ENCODE data around the gene CDC42BPA.

The CDC42BPA gene

GRCh38 chr1:226978432-226979114 is 339.7 kb downstream of the CDC42BPA start:
- FAIRE-seq, result no peak
- DNase-seq (ENCODE audit: insufficient read length), result no peak

DNA sequence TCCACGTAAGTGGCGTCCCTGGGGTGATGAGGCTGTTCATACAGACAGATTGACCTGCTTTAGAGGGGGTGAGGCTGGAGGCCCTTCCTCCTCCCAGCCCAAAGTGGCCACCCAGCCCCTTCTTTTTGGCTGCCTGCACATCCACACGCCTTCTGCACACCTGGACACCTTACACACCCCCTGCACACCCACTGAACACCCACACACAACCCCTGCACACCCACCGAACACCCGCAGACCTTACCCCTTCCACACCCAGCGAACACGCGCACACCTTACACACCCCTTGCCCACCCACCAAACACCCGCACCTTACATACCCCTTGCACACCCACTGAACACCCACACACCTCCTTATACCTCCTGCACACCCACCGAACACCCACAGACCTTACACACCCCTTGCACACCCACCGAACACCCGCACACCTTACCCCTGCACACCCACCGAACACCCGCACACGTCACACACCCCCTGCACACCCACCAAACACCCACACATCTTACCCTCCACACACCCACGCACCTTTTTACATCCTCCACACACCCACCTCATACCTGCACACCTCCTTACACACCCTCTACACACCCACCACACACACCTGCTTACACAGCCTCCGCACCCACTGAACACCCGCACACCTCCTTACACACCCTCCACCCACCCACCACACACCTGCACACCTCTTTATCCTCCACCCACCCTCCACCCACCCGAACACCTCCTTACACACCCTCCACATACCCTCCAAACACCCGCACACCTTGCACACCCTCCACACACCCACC is 340.5 kb downstream of the CDC42BPA start:
- DNase-seq (ENCODE audit: insufficient read length) (no peak), FAIRE-seq (no peak)
- TF ChIP-seq POLR2AphosphoS5 (IDR thresholded peaks at IDR 0.05; ENCODE audit: low read depth, low read length) (no peak), TAF1 (IDR thresholded peaks at IDR 0.05; ENCODE audit: borderline replicate concordance, low read depth, low read length) (no peak), POLR2A (IDR thresholded peaks at IDR 0.05; ENCODE audit: low read depth, low read length) (no peak)

More at GRCh38 chr1:226978432-226979114, 339.7 kb downstream of the CDC42BPA start:
- TF ChIP-seq POLR2A (IDR thresholded peaks at IDR 0.05; ENCODE audit: low read depth, low read length) (no peak), POLR2AphosphoS5 (IDR thresholded peaks at IDR 0.05; ENCODE audit: low read depth, low read length) (no peak), TAF1 (IDR thresholded peaks at IDR 0.05; ENCODE audit: borderline replicate concordance, low read depth, low read length) (no peak)

GRCh38 chr1:226976978-226977642 is 341.2 kb downstream of the CDC42BPA start:
- FAIRE-seq, result no peak
- no peak for DNase-seq (ENCODE audit: insufficient read length)
- TF ChIP-seq POLR2AphosphoS5 (IDR thresholded peaks at IDR 0.05; ENCODE audit: low read depth, low read length), result no peak
- no peak for TF ChIP-seq TAF1 (IDR thresholded peaks at IDR 0.05; ENCODE audit: borderline replicate concordance, low read depth, low read length)
- TF ChIP-seq POLR2A (IDR thresholded peaks at IDR 0.05; ENCODE audit: low read depth, low read length), result no peak

DNA sequence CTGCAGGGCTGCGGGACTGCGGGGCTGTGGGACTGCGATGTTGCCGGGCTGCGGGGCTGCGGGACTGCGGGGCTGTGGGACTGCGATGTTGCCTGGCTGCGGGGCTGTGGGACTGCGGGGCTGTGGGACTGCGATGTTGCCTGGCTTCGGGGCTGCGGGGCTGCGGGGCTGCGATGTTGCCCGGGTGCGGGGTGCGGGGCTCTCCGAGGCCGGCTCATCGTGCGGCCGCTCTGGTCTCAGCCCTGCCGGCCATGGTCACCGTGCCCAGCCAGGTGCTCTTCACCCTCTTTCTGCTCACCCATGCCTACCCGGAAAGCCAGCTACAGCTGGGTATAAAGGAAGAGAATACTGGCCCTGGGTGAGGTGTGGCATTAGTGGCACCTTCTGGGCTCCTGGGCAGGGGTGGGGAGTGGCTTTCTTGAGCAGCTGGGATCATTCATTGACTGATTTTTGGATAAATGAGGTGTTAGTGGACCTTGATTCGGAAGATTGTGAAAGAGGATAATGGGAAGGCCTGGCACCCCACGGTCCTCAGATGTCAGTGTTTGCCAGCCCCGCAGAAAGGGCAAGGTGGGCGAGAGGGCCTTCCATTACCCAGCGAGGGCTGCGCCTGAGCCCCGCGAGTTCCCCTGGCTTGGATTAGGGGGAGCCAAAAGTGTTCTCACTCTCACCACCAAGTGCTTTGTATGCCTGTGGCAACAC is 341.9 kb downstream of the CDC42BPA start:
- no peak for DNase-seq (ENCODE audit: insufficient read length)
- no peak for TF ChIP-seq POLR2A (IDR thresholded peaks at IDR 0.05; ENCODE audit: low read depth, low read length)
- TF ChIP-seq POLR2AphosphoS5 (IDR thresholded peaks at IDR 0.05; ENCODE audit: low read depth, low read length), result no peak
- no peak for TF ChIP-seq TAF1 (IDR thresholded peaks at IDR 0.05; ENCODE audit: borderline replicate concordance, low read depth, low read length)
- FAIRE-seq, result no peak

DNA sequence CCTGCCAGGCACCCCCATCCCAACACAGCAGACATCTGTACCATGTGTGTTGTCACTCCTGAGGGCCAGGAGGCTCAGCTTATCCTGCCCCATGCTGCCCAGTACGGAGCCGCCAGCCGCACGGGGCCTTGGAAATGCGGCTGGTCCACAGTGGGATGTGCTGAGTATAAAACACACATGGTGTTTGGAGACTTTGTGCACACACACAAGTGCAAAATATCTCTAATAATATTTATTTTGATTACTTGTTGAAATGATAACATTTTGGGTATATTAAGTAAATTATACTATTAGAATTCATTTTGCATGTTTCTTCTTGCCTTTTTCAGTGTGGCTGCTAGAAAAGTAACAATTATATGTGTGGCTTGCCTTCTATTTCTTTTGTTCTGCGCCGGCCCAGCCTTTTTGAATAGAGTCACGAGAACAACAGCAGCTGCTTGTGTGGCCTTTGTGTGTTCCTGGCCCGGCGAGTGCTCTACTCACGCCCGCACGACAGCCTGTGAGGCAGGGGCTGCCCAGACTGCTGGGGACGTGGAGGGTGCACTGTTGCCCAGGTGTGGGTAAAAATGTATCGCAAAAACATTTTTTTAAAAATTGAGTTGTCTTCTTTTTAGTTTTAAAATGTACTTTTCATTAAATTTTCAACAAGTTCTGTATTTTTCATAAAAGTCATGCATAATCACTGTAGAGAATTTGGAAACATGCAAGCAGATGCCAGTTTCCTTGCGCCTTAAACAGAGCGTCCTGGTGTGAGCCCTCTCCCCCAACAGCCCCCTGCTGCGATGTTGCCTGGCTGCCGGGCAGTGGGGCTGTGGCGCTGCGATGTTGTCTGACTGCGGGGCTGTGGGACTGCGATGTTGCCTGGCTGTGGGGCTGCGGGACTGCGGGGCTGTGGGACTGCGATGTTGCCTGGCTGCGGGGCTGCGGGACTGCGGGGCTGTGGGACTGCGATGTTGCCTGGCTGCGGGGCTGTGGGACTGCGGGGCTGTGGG is 342.7 kb downstream of the CDC42BPA start:
- DNase-seq (ENCODE audit: insufficient read length) (no peak), FAIRE-seq (no peak)
- no peak for TF ChIP-seq POLR2A (IDR thresholded peaks at IDR 0.05; ENCODE audit: low read depth, low read length)
- TF ChIP-seq TAF1 (IDR thresholded peaks at IDR 0.05; ENCODE audit: borderline replicate concordance, low read depth, low read length), result no peak
- no peak for TF ChIP-seq POLR2AphosphoS5 (IDR thresholded peaks at IDR 0.05; ENCODE audit: low read depth, low read length)

DNA sequence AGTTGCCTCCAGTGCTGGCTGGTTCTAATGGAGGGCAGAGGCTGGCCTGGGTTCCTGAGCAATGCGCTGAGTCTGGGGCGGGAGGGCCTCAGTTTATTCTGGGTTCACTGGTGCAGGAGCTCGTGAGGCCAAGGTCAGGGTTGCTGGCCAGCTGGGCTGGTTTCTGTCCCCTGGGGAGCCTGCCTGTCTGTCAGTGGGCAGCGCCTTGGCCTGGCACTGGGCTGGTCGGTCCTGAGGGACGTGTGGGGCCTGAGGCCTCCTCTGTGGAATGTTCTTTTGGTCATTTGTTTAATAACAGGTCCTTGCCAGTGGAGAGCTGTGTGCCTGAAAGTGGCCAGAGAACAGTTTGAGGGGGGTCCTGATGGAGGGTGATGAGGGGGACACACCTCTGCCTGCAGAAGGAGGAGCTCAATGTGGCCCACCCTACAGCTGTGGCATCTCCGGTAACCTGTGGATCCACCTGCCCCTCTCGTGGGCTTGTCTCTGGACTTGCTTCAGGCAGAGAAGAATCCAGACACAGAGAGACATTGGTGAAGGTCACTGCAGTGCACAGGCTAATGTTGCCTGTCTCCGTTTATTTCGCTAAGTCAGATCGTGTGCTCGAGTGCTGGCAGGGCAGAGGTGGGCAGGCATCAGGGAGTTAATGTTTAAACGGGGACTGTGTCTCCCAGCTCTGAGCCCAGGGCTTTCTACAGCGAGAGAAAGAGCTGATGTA is 343.6 kb downstream of the CDC42BPA start:
- FAIRE-seq (no peak), DNase-seq (ENCODE audit: insufficient read length) (no peak)
- TF ChIP-seq POLR2AphosphoS5 (IDR thresholded peaks at IDR 0.05; ENCODE audit: low read depth, low read length) (no peak), TAF1 (IDR thresholded peaks at IDR 0.05; ENCODE audit: borderline replicate concordance, low read depth, low read length) (no peak), POLR2A (IDR thresholded peaks at IDR 0.05; ENCODE audit: low read depth, low read length) (no peak)

GRCh38 chr1:226973898-226974543 is 344.3 kb downstream of the CDC42BPA start:
- FAIRE-seq (no peak), DNase-seq (ENCODE audit: insufficient read length) (no peak)
- TF ChIP-seq POLR2AphosphoS5 (IDR thresholded peaks at IDR 0.05; ENCODE audit: low read depth, low read length) (no peak), TAF1 (IDR thresholded peaks at IDR 0.05; ENCODE audit: borderline replicate concordance, low read depth, low read length) (no peak), POLR2A (IDR thresholded peaks at IDR 0.05; ENCODE audit: low read depth, low read length) (no peak)

DNA sequence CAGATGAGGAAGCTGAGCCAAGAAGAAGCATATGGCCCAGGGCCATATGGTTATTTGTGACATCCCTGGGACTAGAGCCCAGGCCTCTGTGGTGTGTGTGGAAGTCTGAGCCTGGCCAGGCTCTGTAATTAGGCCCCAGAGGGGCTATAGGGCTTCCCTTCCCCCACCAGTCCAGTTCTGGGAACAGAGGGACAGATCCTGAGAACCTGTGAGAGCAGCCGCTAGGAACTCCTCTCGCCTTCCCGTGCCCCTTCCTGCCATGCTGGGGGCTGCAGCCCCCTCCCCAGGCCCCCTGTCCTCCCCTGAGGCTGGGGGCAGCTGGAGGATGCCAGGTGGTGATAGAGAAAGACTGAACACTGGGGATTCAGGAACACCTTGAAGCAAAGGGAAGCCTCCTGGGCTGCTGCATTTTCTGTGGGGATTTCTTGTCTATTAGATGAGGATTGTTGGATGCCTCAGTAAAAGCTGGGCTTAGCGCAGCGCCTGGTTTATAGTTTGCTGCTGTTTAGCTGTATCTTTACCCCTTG is 344.9 kb downstream of the CDC42BPA start:
- TF ChIP-seq POLR2AphosphoS5 (IDR thresholded peaks at IDR 0.05; ENCODE audit: low read depth, low read length), result no peak
- no peak for TF ChIP-seq POLR2A (IDR thresholded peaks at IDR 0.05; ENCODE audit: low read depth, low read length)
- no peak for TF ChIP-seq TAF1 (IDR thresholded peaks at IDR 0.05; ENCODE audit: borderline replicate concordance, low read depth, low read length)
- no peak for DNase-seq (ENCODE audit: insufficient read length)
- no peak for FAIRE-seq

DNA sequence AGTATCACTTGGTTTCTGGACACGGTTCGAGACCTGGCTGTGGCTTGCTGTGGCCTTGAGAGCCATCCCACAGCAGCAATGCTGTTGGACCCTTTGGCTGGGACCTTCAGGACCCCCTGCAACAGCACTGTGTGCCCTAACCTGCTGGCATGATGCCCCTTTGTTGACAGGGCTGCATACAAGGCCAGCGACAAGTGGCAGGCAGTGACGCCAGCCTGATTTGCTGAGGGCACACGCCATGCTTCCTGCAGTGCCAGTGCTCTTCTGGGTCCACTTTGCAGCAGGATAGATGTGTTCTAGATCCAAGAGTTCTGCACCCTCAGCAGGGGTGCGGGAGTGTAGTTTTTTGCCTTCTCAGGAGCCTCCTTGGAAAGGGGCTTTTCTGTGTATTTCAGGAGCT is 345.4 kb downstream of the CDC42BPA start:
- no peak for DNase-seq (ENCODE audit: insufficient read length)
- FAIRE-seq, result no peak
- no peak for TF ChIP-seq POLR2AphosphoS5 (IDR thresholded peaks at IDR 0.05; ENCODE audit: low read depth, low read length)

Data from GM12892 (cell line).